BE2C (cell line): ENCODE measurements around the gene LRRC61. TPM values are rescaled to one million over a fixed set of nuclear protein-coding genes. Genes with fewer than 3 reads are reported as not detected.
"Not testable (repeated sequence)": the region's sequence is repeated elsewhere in the genome, so short reads cannot be mapped to it uniquely, and the experiment has no call there.

ENCODE experiments used
- DNase-seq: peaks from one replicate; pipeline ENCODE4 v3.0.0-alpha.2; 2020
- H3K27me3 ChIP-seq: fragments of 250-450 bp; sonication (Bioruptor Pico); 2 replicates; pipeline ENCODE4 v1.5.1; 2020; ENCODE audit warnings: mild to moderate bottlenecking
- H3K36me3 ChIP-seq: fragments of 250-450 bp; sonication (Bioruptor Pico); 2 replicates; pipeline ENCODE4 v1.5.1; 2020; ENCODE audit warnings: mild to moderate bottlenecking
- H3K4me1 ChIP-seq: fragments of 250-450 bp; sonication (Bioruptor Pico); 2 replicates; pipeline ENCODE4 v1.5.1; 2020
- H3K4me3 ChIP-seq: 2 replicates; pipeline ENCODE4 v1.5.1; 2011; ENCODE audit warnings: low read depth, low read length
- H3K9me3 ChIP-seq: fragments of 250-450 bp; sonication (Bioruptor Pico); 2 replicates; pipeline ENCODE4 v1.5.1; 2020
- polyA plus RNA-seq: library from polyadenylated mRNA; unstranded; fragments of >200 nt; gene quantifications from one replicate; pipeline ENCODE4 v1.2.1, GENCODE V29; 2012; ENCODE audit warnings: low read depth, missing spikeins; ENCODE audit not compliant: insufficient read length, insufficient read depth
- TF ChIP-seq, protein P1 (sequence below): IDR thresholded peaks from 2 replicates; pipeline ENCODE4 v1.5.1; 2012; ENCODE audit warnings: mild to moderate bottlenecking, low read depth, low read length

The LRRC61 gene, protein sequence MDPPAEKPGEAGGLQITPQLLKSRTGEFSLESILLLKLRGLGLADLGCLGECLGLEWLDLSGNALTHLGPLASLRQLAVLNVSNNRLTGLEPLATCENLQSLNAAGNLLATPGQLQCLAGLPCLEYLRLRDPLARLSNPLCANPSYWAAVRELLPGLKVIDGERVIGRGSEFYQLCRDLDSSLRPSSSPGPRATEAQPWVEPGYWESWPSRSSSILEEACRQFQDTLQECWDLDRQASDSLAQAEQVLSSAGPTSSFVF
- polyA plus RNA-seq: 44.5 TPM

DNA sequence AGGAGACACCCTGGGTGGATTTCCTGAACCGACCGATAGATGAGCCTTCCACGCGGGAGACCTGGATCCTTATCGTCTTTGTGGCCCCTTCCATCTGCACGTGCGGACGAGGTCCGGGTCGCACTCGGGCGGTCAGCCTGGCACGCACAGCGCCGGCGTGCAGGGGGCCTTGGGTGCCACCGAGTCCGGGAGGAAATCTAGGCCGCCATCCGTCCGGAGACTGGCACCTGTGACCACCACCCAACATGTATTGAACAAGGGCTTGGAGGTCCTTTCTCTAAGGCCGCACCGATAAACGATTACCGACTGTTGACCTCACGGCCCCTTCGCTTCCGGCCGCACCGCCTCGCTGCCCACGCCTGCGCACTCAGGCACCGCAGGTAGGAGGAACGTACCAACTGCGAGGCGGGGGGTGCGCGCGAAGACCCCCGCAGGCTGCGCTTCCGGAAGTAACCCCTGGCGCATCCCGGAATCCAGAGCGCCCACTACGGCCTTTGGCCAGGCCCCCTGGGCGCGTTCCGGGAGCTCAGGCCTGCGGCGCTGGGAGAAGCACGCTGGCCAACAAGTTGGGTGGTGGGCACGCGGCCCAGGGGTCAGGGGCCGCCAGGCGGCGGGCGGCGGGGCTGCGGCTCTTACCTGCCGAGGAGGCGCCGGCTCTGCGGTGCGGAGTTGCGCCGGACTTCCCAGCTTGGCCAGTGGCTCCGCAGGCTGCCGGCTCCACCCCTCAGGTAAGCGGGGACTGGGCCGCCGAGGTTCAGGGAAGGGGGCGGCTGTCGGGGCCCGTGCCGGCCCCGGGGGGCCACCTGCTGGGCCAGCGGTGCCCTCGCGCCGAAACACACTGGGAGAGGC lies at the start of gene LRRC61, which contains the start of gene ACTR3C:
TSS of gene LRRC61 (plus strand) at position 523 of the 849 bp plus-strand sequence. CDS start 13,507 bp downstream, outside the sequence.
TSS of gene ACTR3C (minus strand) at position 713 of the 849 bp plus-strand sequence. CDS start 28,249 bp downstream, outside the sequence.
- H3K4me1 ChIP-seq: no peaks in the 10 kb centered on the region
- DNase-seq: peak; percentile 82
- TF ChIP-seq, protein P1, sequence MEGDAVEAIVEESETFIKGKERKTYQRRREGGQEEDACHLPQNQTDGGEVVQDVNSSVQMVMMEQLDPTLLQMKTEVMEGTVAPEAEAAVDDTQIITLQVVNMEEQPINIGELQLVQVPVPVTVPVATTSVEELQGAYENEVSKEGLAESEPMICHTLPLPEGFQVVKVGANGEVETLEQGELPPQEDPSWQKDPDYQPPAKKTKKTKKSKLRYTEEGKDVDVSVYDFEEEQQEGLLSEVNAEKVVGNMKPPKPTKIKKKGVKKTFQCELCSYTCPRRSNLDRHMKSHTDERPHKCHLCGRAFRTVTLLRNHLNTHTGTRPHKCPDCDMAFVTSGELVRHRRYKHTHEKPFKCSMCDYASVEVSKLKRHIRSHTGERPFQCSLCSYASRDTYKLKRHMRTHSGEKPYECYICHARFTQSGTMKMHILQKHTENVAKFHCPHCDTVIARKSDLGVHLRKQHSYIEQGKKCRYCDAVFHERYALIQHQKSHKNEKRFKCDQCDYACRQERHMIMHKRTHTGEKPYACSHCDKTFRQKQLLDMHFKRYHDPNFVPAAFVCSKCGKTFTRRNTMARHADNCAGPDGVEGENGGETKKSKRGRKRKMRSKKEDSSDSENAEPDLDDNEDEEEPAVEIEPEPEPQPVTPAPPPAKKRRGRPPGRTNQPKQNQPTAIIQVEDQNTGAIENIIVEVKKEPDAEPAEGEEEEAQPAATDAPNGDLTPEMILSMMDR: no peak; the same call in 1 of the 2 replicates
- H3K27me3 ChIP-seq: no peaks in the 10 kb centered on the region
- peaks cover 24% of the 10 kb centered on the region for H3K36me3 ChIP-seq
- H3K9me3 ChIP-seq: no peaks in the 10 kb centered on the region
- H3K4me3 ChIP-seq: peak within 1 kb of the TSS; percentile 90

DNA sequence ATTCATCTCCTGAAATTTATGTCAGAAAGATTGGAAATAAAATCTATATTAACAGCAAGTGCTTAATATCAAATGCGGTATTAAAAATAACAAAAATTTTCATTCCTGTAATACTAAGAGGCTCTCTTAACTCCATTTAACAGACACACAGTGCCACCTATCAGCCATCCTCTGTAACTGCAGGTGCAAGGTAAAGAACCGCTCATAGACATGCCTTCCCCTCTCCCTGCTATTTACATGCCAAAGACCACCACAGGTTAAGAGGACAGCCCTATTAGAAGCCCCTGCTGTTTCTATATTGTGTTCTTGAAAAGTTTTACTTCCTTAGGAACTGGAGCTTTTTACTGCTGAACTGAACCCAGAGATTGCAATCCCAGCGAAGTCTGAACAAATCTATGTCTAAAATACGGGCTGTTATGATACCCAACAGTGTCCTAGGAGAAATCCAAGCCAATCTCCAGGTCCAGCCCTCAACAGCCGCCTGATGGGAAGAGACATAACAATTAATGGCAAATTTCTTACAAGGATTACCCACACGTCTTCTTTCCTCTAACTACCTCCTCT lies 46.9 kb upstream of the LRRC61 start:
- H3K9me3 ChIP-seq, H3K4me1 ChIP-seq, H3K4me3 ChIP-seq, H3K36me3 ChIP-seq, H3K27me3 ChIP-seq: not testable (repeated sequence)
- TF ChIP-seq, protein P1: peak; percentile 64
- DNase-seq: peak; percentile 24

DNA sequence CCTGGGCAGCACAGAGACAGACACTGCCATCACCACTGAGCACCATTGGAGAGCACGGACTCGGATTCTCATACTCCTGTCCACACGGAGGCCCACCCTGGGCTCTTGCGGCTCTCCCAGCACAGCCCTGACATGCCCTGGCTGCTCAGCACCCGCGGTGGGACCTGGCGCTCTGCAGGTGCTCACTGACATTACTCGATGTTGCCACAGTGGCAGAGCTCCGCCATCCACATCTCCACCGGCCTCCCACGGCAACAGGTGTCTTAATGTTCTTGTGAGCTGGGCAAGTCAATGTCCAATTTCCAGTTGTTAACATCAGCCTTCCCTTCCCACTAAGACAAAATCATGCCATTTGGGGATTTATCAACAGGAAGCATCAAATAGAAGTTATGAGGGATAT lies 44.8 kb upstream of the LRRC61 start:
- not testable (repeated sequence) for H3K4me1 ChIP-seq, H3K27me3 ChIP-seq, H3K36me3 ChIP-seq, DNase-seq, H3K4me3 ChIP-seq, H3K9me3 ChIP-seq

- not testable (repeated sequence) for H3K36me3 ChIP-seq, H3K4me3 ChIP-seq, DNase-seq, H3K4me1 ChIP-seq, H3K27me3 ChIP-seq, H3K9me3 ChIP-seq
Measured at GRCh38 chr7:150281681-150282403, 41.3 kb upstream of the LRRC61 start.

DNA sequence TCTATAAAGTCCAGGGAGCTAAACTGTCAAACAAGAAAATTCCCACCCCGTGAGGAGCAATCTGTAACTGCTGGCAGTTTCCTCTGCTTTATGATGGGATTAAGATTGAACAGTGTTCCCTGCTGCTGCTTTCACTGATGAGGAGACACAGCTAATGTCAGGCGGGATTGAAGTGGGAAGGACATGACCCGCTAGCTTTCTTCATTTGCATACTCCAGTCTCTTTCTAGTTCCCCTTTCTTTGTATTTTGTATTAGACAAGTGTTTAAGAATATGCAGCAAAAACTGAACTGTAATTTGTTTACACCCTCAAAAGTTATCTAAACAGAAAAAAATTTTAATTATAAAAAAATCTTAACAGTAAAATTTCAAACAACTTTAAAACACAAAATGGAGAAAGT lies 40.0 kb upstream of the LRRC61 start:
- H3K27me3 ChIP-seq, H3K36me3 ChIP-seq, H3K9me3 ChIP-seq, H3K4me3 ChIP-seq, H3K4me1 ChIP-seq, DNase-seq: not testable (repeated sequence)

DNA sequence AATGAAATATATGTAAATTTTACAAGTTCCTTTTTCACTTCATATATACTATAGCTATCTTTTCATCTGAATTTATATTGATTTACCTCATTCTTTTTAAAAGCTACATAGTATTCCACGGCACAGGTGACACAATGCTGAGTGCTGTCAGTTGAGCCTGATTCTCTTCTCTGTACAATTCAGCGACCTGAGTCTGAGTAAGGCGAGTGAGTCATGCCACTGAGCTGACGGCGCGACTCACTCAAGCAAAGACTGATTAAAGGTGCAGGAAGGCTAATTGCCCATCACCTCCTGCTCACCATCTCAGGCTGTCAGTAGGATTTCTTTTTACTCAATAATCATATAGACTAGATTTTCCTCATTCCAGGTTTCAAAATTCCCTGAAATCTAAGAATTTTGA lies 39.5 kb upstream of the LRRC61 start:
- H3K4me3 ChIP-seq, H3K36me3 ChIP-seq, H3K9me3 ChIP-seq, DNase-seq, H3K4me1 ChIP-seq, H3K27me3 ChIP-seq: not testable (repeated sequence)

DNA sequence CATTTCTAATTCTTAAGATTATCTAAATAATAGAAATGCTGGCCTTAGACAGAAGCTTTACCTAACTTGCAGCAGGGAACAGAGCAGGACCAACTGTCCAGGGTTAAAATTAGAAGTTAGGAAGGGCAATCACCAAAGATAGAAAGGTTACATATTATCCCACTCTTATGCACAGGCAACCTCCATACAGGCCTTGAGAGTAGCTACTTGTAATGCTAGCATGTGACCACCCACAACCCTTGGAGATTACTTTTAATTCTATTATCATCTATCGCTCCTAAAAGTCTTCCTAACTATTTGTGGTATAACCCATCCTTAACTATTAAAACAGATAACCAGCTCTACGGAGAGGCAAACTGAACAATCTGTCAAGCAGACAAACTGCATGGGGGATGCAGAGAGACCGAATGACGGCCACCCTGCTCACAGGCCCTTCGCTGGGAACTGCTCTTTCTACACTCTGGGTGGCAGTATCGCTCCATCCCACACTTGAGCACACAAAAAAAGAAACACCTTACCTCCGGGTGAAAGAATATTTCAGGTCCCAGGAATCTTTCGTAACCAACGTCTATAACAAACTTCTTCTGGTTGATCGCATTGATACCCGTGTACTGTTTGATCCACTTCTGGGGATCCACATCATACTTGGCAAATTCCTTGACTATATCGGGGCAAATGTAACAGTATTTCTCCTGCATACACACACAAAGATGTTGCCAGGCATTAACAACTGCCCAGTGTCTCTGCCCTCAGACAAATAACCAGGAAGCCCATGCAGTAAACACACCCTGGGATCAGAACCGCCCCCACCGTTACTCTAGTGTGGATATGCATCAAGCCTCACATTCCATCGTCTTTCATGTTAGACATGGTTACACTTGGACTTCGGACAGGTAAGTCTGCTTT lies 37.1 kb upstream of the LRRC61 start:
- not testable (repeated sequence) for H3K4me1 ChIP-seq, H3K27me3 ChIP-seq, H3K36me3 ChIP-seq, H3K9me3 ChIP-seq, H3K4me3 ChIP-seq
- TF ChIP-seq, protein P1: peak; percentile 61
- peak; percentile 22 for DNase-seq

GRCh38 chr7:150287815-150288214 lies 35.3 kb upstream of the LRRC61 start:
- H3K9me3 ChIP-seq, H3K4me1 ChIP-seq, H3K4me3 ChIP-seq, DNase-seq, H3K36me3 ChIP-seq, H3K27me3 ChIP-seq: not testable (repeated sequence)

GRCh38 chr7:150288816-150289215 lies 34.3 kb upstream of the LRRC61 start:
- H3K4me3 ChIP-seq, H3K27me3 ChIP-seq, H3K9me3 ChIP-seq, DNase-seq, H3K4me1 ChIP-seq, H3K36me3 ChIP-seq: not testable (repeated sequence)

- H3K36me3 ChIP-seq, H3K27me3 ChIP-seq, H3K9me3 ChIP-seq, DNase-seq, H3K4me1 ChIP-seq, H3K4me3 ChIP-seq: not testable (repeated sequence)
Measured at GRCh38 chr7:150290317-150290716, 32.8 kb upstream of the LRRC61 start.

- H3K36me3 ChIP-seq, DNase-seq, H3K27me3 ChIP-seq, H3K9me3 ChIP-seq, H3K4me1 ChIP-seq, H3K4me3 ChIP-seq: not testable (repeated sequence)
Measured at GRCh38 chr7:150295027-150295426, 28.1 kb upstream of the LRRC61 start.
